HG03045 (cell line): ENCODE results near the gene KMO.

Experiments used
- ATAC-seq: cut with Tn5 transposase; IDR thresholded peaks from one replicate; pipeline ENCODE4 v1.9.1; 2021; ENCODE audit warnings: mild to moderate bottlenecking, moderate library complexity; ENCODE audit not compliant: unreplicated experiment

KMO gene

DNA sequence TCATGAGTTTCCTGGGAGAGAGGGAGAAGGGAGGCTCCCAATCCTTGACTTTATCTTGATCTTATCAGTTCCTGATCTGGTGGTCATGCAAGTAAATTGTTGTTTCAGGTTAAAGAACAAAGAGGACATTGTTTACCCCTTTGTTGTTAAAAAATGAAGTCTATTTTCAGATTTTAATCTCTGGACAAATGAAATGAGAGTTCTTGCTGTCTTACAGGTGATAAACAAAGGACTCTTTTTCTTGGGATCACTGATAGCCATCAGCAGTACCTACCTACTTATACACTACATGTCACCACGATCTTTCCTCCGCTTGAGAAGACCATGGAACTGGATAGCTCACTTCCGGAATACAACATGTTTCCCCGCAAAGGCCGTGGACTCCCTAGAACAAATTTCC lies 59.6 kb downstream of the KMO start:
- ATAC-seq = no peak

DNA sequence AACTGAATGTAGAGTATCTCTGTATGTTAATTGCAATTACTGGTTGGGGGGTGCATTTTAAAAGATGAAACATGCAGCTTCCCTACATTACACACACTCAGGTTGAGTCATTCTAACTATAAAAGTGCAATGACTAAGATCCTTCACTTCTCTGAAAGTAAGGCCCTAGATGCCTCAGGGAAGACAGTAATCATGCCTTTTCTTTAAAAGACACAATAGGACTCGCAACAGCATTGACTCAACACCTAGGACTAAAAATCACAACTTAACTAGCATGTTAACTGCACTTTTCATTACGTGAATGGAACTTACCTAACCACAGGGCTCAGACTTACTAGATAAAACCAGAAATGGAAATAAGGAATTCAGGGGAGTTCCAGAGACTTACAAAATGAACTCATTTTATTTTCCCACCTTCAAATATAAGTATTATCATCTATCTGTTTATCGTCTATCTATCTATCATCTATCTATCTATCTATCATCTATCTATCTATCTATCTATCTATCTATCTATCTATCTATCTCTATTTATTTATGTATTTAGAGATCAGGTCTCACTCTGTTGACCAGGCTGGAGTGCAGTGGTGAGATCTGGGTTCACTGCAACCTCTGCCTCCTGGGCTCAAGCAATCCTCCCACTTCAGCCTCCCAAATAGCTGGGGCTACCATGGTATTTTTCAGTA lies 60.2 kb downstream of the KMO start:
- ATAC-seq = peak; percentile 77

DNA sequence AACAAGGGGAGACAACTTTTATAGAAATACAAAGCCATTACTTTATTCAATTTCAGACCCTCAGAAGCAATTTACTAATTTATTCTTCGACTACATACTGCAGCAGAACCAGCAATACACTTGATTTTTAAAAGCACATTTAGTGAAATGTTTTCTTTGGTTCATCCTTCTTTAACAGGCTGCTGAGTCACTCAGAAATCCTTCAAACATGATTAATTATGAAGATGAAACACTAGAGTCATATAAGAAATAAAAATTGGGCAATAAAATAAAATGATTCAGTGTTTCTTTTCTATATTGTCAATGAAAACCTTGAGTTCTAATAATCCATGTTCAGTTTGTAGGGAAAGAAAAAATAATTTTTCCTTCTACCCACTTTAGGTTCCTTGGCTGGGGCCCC lies 61.0 kb downstream of the KMO start:
- ATAC-seq = no peak

DNA sequence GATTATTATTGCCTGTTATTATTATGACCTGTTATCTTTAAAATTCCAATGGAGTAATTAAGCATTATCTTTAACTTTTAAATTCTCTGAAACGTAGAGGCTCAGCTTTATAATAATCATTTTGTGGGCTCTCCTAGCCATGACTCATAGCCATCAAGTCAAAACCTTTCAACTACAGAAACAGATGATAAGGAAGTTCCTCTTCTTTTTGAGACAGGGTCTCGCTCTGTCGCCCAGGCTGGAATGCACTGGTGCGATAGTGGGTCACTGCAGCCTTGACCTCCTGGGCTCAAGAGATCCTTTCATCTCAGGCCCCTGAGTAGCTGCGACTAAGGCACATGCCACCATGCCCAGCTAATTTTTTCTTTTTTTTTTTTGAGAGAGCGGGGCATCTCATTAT lies 64.5 kb downstream of the KMO start:
- ATAC-seq = no peak

DNA sequence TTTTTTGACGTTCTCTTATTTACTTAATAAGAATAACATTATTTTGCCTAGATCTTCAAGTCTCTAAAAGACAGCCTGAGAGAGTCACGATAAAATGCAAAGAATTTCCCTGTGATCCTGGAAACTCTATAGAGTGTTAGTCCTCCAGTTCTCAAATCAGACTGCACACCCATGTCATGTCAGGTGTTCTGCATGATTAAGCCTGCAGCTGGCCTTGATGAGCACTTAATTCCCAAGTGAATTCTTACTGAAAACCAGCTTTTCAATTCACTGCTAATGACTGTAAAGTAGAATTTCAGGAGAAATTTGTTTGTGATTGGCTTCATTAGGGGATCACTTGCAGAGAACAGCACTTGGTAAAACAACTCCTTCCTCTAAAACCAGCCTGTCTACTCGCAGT lies 66.1 kb downstream of the KMO start:
- ATAC-seq = no peak

DNA sequence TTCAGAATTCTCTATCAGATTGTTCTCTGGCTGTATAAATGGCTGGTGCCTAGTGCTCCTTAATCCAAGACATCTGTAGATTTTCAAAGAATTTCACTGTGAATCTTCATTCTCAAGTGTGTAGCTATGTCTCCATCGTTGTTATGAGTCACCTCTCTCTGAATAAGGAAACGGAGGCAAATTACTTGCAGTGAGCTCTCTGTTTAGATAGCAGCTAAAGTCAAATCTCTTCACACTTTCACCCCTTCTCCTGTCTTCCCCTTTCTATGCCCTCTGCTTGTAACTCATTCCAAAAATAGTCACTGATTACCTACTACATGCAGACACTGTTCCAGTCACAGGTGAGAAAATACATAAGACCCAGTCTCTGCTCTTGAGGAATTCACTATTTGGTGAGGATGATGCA lies 68.3 kb downstream of the KMO start:
- ATAC-seq = peak; percentile 82

DNA sequence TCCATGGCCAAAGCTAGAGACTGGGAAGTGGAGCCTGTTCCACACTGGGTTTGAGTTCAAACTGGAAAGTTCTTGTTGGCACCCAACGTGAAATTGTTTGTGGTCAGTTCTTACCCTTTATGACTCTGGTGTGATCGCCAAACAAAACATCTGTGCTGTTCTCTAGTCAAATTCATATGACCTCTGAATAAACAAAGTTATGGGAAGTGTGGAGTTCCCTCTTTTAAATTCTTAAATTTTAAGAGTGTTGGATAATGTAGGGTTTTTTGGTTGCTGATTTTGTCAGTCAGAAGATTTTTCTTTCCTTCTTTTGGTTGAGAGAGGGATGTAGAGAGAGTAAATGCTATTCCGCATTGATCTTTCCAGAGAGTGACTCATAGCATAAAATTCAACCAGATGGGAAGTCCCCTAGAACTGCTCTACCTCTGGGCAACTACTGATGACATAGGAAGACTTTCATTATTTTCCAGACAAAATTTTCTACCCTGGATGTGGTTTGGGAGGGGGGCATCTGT lies 71.6 kb downstream of the KMO start:
- no peak for ATAC-seq

DNA sequence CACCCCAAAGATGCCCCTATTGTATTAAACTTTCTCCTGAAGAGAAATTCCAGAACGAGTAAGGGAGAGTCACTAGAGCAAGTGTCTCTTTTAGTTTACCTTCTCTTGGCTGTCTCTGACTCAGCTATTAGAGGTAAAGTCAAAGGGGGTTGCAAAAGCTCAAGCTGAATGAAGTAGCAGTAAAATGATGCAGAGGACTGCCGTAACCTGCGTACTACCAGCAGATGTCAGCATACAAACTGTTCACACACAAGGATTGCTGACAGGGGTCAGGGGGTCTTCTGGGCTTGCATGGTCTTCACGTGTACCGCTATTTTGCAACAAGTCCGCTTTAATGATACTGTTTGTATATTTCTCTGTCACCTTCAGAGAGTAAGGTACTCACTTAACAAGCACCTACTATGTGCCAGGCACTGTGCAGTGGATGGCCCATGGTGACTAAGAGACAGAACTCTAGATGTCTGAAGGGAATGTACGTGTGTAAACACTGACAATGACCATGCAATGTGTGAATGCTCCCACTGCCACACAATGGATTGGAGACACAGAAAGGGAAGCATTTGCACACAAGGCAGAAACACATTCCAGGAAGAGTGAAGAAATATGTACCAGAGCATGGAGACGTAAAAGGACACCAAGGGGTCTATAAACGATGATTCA lies 73.1 kb downstream of the KMO start:
- no peak for ATAC-seq

DNA sequence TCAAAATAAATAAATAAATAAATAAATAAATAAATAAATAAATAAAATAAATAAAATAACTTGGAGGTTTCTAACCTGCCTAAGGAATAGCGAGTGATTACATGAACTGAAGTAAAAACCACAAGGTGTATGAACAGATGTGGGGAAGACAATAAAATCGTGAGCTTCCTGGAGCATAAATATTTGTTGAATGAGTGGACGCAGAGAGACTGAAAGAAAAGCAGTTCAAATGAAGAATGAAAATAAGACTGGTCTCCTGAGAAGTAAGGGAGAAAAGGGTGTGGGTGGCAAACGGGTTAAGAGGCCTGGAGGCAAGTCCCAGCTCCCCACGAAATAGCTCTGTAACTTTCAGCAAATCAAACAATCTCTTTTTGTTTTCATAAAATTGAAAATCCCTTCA lies 74.4 kb downstream of the KMO start:
- ATAC-seq = no peak

DNA sequence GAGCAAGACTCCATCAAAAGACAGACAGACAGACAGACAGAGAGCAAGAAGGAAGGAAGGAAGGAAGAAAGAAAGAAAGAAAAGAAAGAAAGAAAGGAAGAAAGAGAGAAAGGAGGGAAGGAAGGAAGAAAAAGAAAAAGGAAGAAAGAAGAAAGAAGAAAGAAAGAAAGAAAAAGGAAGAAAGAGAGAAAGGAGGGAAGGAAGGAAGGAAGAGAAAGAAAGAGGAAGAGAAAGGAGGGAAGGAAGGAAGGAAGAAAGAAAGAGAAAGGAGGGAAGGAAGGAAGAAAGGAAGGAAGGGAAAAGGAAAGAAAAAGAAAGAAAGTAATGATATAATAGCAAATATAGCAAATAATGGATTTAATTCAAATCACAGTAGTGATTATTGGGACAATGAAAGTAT lies 75.3 kb downstream of the KMO start:
- ATAC-seq = no peak

DNA sequence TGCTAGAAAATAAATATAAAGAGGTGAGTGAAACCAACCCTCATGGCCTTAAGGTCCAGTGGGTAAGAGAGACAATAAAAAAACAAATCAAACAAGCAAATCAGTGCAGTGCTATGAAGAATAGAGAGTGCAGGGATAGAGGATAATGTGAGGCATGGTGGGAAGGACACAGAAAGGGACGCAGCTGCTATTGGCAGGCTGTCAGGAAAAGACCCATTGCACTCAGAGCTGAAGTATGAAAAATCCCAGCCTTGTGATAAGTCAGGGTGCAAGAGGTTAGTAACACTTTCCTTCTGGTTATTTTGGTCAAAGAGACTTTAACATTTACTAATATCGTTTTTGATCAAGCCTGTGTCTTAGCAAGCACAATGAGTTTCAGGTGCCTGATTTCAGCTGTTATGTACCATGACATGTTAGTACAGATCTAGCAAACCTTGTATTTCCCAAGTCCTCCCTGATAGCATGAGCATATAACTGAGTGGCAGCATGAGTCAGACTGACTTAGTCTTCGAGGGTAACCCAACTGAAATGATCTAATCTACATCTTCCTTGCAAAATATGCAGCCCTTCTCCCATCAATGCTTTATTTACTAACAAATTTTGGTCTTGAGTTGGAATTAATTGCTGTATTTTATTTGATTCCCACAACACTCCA lies 76.3 kb downstream of the KMO start:
- no peak for ATAC-seq

DNA sequence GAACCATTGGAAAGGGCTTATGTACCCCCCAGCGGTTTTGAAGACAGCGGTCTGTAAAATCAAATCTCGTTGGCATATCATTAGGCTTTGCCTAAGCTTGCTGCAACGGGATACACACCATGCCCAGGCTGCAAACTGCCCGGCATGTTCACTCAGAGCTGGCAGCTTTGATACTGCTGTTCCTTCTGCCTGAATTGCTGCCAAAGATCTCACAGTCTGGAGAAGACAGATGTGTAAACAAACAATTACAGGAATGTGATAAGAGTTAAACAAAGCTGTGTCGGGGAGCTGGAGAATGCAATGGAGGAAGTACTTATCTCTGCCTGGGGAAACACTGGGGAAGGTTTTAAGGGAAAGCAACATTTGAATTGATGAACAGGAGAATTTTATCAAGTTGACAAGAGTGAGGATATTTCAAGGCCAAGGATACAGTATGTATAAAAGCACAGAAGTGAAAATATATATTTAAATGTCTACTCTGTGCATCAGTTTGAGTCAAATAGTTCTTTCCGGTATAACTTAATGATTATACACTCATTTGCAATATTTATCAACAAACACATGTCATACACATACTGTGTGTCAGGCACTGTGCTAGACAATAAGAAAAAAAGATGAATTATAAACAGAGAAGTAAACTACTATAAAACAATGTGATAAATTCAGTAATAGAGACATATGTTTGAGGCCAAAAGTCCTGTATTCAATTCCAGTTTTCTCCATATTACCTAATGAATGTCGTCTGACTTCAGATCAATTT lies 78.1 kb downstream of the KMO start:
- ATAC-seq = no peak

DNA sequence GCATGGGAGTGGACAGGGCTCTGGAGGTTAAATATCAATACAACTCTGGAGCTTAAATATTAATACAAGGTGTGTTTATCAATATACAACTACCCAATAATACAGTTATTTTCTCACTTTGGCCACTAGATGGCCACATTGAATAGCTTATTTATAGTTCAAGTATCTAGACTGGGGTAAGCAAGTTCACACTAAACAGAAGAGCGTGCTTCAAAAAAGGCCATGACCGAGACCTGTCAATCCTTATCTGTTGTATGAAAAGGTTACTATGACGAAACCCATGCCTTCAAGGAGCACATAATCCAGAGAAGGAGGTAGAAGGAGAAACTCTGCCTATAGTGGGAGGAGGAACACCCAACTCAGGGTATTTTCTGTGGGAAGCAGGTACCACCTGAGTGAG lies 78.9 kb downstream of the KMO start:
- ATAC-seq = peak; percentile 89

DNA sequence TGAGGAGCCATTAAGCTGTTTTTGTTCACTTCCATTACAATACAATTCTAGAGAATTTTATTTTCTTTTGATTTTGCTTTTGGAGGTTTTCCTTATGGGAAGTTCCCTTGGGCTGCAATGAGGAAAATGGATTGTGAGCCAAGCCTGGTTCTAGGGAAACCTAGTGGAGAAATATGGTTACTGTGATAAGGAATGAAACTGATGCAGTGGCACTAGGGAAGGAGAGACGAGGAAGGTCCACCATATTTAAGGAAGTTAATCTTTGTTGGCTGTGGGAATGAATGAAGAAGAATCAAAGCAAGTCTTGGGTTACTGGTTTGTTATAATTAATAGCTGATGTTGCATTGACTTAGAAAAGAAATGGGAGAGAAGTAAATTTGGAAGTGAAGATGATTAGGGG lies 79.6 kb downstream of the KMO start:
- no peak for ATAC-seq

DNA sequence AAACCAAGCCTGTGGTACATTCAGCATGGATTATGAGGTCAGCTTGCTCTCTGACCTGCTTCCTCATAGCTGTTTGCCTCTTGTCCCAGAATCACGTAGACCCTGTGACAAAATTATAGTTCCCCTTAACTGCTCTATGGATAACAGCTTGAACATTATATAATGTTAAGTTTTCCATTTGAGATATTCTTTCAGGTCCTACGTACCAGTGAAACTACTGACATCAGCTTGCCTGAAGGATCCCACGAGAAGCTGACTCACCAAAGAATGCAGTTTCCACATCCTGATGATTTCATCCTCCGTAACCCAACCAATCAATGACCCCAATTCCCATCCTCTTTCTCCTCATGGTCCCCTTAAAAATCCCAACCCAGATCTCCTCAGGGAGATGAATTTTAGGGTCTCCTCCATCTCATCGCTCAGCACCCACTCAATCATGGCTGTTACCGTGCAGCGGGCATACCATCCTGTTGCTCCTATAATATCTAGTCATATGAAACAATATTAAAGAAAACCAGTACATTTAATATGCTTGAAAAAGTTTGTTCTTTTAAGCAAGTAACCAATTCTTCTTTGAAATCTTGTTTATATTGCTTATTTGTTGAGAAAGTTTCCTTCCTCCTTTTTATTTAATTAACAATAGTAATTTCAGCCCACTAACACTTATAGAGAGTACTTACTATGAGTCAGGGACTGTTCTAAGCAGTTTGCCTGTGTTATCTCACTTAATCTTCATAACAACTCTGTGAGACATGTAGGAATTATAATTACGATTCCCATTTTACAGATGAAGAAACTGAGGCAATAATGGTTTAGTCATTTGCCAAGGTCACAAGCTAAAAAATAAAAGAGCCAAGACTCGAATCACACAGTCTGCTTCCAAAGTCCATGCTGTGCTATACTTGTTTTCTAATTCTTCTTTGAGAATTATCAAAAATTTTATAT lies 80.6 kb downstream of the KMO start:
- no peak for ATAC-seq

DNA sequence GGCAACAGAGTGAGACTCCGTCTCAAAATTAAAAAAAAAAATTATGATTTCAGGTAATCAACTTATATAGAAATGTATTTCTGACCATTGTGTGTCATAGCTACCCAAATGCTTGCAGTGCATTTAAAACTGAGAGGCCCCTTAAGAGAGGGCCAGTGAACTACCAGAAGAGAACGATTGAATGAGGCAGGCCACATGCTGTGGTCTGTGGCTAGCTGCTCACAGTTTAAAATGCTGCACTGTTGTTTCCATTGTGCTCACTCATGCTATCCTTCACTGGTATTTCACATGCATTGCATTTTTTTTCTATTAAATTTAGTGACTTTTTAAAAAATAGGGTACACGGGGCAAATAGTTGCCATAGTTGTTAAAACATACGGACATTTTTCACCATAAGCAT lies 82.0 kb downstream of the KMO start:
- ATAC-seq = no peak

DNA sequence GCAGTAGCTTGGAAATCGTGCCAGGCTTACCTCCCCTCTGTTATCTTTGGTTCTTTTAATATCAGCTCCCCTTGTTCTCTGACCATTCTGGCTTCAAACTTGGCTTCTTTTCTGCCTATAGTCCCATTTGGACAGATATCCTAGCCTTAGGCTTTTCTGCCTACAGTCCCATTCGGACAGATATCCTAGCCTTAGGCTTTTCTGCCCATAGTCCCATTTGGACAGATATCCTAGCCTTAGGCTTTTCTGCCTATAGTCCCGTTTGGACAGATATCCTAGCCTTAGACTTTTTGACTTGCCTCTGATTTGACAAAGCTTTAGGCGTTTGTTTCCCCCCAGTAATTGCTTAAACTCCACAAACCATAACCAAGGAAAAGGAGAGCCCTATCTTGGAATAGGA lies 82.4 kb downstream of the KMO start:
- ATAC-seq = no peak

DNA sequence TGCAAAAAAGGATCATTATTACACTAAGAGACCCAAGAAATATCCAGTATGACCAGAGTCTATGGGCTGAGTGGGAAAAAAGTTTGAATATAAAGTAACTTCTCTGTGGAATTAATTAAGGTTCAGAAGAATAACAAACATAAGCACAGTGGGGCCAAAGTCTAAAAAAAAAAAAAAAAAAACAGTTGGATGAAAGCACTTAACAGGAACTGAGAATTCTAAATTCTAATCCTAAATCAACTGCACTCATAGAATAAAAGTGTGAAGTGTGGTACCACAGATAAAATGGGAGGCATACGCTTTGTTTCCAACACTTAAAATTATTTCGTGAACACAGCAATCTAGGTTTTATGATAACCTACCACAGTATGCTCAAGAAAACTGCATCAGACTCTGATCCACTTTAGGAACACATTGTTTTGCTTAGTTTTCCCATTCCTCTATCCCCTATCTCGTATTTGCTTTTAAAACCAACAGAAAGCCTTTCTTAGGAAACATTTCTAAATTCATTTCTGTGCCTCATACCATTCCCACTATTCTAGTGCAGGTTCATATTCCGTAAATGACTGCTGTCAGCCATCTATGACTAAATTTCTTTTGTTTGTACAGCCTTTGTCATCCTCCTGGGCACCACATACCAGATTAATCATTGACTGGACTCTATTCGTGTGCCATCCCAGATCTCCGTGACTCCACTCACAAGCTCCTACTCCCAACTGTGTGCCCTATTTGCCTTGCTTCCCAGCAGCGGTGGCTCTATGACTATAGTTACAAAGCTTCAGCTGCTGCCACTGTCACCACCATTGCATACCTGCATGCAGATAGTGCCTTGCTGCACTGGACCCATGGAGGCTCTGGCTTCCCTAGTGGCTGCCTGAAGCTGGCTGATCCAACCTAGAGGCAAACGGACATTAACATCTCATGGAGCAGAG lies 83.1 kb downstream of the KMO start:
- no peak for ATAC-seq

DNA sequence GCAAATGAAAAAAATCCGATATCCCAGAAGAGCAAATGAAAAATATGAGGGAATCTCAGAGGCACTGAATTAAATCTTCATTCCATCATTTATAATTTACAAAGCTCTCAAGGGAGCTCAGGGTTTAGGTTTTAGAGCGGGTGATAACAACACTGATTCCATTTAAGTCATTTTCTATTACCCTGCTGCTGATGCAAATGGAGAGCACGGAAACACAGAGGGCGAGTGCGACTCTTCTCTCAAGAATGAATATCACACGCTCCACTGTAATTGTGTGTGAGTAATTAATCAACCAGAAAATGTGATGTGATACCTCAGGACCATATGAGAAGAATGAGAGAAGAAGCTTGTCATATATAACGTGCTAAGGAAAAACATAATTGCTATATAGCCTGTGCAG lies 85.2 kb downstream of the KMO start:
- no peak for ATAC-seq
